Upper lobe of left lung (tissue), 4 donors: ENCODE measurements around the gene MDN1.

ENCODE experiments used
- POLR2A ChIP-seq, 4 donors: fragments of 450-650 bp; IDR thresholded peaks; one replicate each; pipeline ENCODE4 v1.5.1; 2016 to 2017; ENCODE audit warnings: antibody characterized with exemption in 4 of 4, mild to moderate bottlenecking in 2 of 4
- POLR2AphosphoS5 ChIP-seq, 2 donors: sonication (generic); formaldehyde crosslinking; IDR thresholded peaks; one replicate each; pipeline ENCODE4 v1.5.1; 2017; ENCODE audit warnings: antibody characterized with exemption in 2 of 2
- TF ChIP-seq, protein P1 (sequence below), 6 experiments: fragments of 450-650 bp in 4 of 6; fragments of 200-600 bp in 2 of 6; sonication (generic) in 2 of 6; IDR thresholded peaks; one replicate each; pipeline ENCODE4 v1.5.1; 2016 to 2019; ENCODE audit warnings: antibody characterized with exemption in 6 of 6

DNA sequence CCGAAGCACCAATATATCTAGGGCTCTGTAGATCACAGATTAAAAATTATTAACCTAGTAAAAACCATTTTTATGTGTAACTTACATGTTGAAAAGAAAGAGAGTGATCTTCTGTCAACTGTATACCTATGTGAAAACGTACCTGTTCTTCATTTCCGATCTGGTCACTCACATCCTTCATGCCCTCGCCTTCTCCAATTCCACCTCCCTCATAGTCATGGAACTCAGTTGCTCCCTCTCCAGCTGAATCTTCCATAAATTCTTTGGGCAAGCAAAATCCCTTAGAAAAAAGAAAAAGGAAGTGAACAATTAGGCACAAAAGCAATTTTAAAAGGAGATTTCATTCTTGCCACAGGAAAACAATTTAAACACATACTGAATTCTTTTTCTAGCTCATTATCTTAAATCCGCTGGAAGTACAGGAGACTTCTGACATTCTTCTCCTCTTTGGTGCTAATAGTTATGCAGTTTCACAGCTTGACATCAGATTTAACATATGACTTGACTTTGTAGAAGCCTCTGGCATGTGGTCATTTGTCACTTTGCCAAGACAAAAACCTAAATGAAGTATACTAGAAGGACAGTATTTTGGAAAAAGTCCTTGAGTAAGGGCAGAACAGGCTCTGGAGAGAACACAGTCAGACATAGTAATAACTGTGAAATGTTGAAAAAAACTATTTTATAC is 151.6 kb downstream of the MDN1 start:
- TF ChIP-seq, protein P1, sequence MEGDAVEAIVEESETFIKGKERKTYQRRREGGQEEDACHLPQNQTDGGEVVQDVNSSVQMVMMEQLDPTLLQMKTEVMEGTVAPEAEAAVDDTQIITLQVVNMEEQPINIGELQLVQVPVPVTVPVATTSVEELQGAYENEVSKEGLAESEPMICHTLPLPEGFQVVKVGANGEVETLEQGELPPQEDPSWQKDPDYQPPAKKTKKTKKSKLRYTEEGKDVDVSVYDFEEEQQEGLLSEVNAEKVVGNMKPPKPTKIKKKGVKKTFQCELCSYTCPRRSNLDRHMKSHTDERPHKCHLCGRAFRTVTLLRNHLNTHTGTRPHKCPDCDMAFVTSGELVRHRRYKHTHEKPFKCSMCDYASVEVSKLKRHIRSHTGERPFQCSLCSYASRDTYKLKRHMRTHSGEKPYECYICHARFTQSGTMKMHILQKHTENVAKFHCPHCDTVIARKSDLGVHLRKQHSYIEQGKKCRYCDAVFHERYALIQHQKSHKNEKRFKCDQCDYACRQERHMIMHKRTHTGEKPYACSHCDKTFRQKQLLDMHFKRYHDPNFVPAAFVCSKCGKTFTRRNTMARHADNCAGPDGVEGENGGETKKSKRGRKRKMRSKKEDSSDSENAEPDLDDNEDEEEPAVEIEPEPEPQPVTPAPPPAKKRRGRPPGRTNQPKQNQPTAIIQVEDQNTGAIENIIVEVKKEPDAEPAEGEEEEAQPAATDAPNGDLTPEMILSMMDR (IDR thresholded peaks at IDR 0.05) = no peak
- TF ChIP-seq POLR2A (IDR thresholded peaks at IDR 0.05) (no peak), POLR2AphosphoS5 (IDR thresholded peaks at IDR 0.05) (no peak)
